Testis (tissue), 3 donors: ENCODE measurements around the gene HSP90B1. TPM values are rescaled to one million over a fixed set of nuclear protein-coding genes. Genes with fewer than 3 reads are reported as not detected.

Experiments used
- DNase-seq: peaks from one replicate; pipeline ENCODE4 v3.0.0-alpha.2; 2019
- H3K27ac ChIP-seq, 2 donors: fragments of 200-600 bp; sonication (generic); one replicate each; pipeline ENCODE4 v1.5.1; 2019
- H3K27me3 ChIP-seq: fragments of 200-600 bp; sonication (generic); one replicate; pipeline ENCODE4 v1.5.1; 2019
- H3K36me3 ChIP-seq: fragments of 200-600 bp; sonication (generic); one replicate; pipeline ENCODE4 v1.5.1; 2017; ENCODE audit warnings: low read depth; ENCODE audit errors: missing control alignments
- H3K4me1 ChIP-seq: fragments of 200-600 bp; sonication (generic); one replicate; pipeline ENCODE4 v1.5.1; 2019
- H3K4me3 ChIP-seq, 2 donors: fragments of 200-600 bp; sonication (generic); one replicate each; pipeline ENCODE4 v1.5.1; 2017 to 2019
- H3K9me3 ChIP-seq: fragments of 200-600 bp; sonication (generic); one replicate; pipeline ENCODE4 v1.5.1; 2017
- POLR2A ChIP-seq: fragments of 450-650 bp; IDR thresholded peaks from one replicate; pipeline ENCODE4 v1.6.1; 2017; ENCODE audit warnings: antibody characterized with exemption, mild to moderate bottlenecking, moderate library complexity
- WGBS, 2 donors: methylation state at CpG; one replicate each; pipeline ENCODE4 v1.1.5; 2018; 5-methylcytosine and 5-hydroxymethylcytosine counted together
- intact Hi-C: fragments of 100-400 bp; cut with DNase I; formaldehyde crosslinking; loops from one replicate; pipeline ENCODE4 v1.15.1; 2023; ENCODE audit warnings: low total_unique reads
- polyA plus RNA-seq: library from polyadenylated mRNA; stranded (reverse); fragments of 350-450 nt; fragmentation: Illumina TruSeq; extraction: RNeasy Lipid Tissue Mini Kit (QIAGEN cat#74804); gene quantifications from one replicate; pipeline ENCODE4 v1.2.3, GENCODE V29; 2014; ENCODE audit warnings: low read depth, low replicate concordance; ENCODE audit not compliant: insufficient read depth
- total RNA-seq, 2 donors: library from RNA; depleted of rRNA; stranded (reverse); fragments of >200 nt; gene quantifications; one replicate each; pipeline ENCODE4 v1.2.3, GENCODE V29; 2016
- TF ChIP-seq, protein P1 (sequence below), 3 experiments: fragments of 450-650 bp in 2 of 3; fragments of 200-600 bp in 1 of 3; sonication (generic) in 1 of 3; IDR thresholded peaks; one replicate each; pipeline ENCODE4 v1.5.1; 2016 to 2019; ENCODE audit warnings: antibody characterized with exemption in 3 of 3, mild to moderate bottlenecking in 2 of 3, moderate library complexity in 1 of 3

HSP90B1 gene
- total and polyA plus RNA-seq, 3 donors from 2014 or later, result 257 to 265 (median 259) TPM

DNA sequence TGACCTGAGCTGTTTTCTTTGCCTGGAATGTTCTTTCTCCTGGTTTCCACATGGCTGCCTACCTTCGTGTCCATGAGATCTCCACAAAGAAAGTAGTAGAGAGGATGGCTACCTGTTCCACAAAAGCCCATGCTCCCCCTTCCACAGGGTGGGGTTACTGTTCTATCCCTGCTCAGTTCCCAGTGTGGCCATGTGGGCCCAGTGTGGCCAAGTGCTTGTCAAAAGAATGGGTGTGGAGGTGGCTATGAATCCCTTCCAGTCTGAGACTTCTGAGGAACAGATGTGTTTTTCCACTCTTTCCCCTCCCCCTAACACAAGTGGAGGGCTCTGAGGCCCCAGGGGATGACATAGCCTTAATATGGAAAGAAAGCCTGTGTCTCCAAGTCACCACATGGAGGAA lies 26.2 kb upstream of the HSP90B1 start:
- 90 to 93% methylated on average over 1 of the region's 1 CpG for whole genome bisulfite sequencing, 2 donors
- H3K4me3 ChIP-seq, result no peak overlapping the region
- no peak overlapping the region for H3K27ac ChIP-seq
- no peaks in the 10 kb centered on the region for H3K9me3 ChIP-seq
- H3K4me1 ChIP-seq, result no peaks in the 10 kb centered on the region
- no peaks in the 10 kb centered on the region for H3K36me3 ChIP-seq
- no peak for TF ChIP-seq POLR2A
- TF ChIP-seq, protein P1, sequence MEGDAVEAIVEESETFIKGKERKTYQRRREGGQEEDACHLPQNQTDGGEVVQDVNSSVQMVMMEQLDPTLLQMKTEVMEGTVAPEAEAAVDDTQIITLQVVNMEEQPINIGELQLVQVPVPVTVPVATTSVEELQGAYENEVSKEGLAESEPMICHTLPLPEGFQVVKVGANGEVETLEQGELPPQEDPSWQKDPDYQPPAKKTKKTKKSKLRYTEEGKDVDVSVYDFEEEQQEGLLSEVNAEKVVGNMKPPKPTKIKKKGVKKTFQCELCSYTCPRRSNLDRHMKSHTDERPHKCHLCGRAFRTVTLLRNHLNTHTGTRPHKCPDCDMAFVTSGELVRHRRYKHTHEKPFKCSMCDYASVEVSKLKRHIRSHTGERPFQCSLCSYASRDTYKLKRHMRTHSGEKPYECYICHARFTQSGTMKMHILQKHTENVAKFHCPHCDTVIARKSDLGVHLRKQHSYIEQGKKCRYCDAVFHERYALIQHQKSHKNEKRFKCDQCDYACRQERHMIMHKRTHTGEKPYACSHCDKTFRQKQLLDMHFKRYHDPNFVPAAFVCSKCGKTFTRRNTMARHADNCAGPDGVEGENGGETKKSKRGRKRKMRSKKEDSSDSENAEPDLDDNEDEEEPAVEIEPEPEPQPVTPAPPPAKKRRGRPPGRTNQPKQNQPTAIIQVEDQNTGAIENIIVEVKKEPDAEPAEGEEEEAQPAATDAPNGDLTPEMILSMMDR (IDR thresholded peaks at IDR 0.05), result no peak
- no peak for DNase-seq
- intact Hi-C loops, result no loop called here
- H3K27me3 ChIP-seq, result no peaks in the 10 kb centered on the region

- H3K27me3 ChIP-seq, result no peaks in the 10 kb centered on the region
- H3K4me3 ChIP-seq, result no peak overlapping the region
- 50 to 67% methylated on average over 4 of the region's 4 CpGs for WGBS, 2 donors
- H3K36me3 ChIP-seq, result no peaks in the 10 kb centered on the region
- intact Hi-C loops, result no loop called here
- H3K9me3 ChIP-seq, result no peaks in the 10 kb centered on the region
- no peak for DNase-seq
- H3K4me1 ChIP-seq, result no peaks in the 10 kb centered on the region
- TF ChIP-seq, protein P1 (IDR thresholded peaks at IDR 0.05), result no peak
- TF ChIP-seq POLR2A, result no peak
- H3K27ac ChIP-seq, result no peak overlapping the region
Observed at GRCh38 chr12:103905730-103906349, 24.4 kb upstream of the HSP90B1 start.

GRCh38 chr12:103908246-103908541 lies 22.0 kb upstream of the HSP90B1 start:
- intact Hi-C loops, result no loop called here

GRCh38 chr12:103908877-103909276 lies 21.3 kb upstream of the HSP90B1 start:
- Histone ChIP-seq H3K4me3 (no peak overlapping the region), H3K4me1 (no peaks in the 10 kb centered on the region), H3K27me3 (no peaks in the 10 kb centered on the region), H3K27ac (no peak overlapping the region), H3K9me3 (no peaks in the 10 kb centered on the region), H3K36me3 (no peaks in the 10 kb centered on the region)
- 51 to 56% methylated on average over 2 of the region's 2 CpGs for WGBS, 2 donors
- TF ChIP-seq POLR2A, result no peak
- TF ChIP-seq, protein P1 (IDR thresholded peaks at IDR 0.05), result no peak
- no peak for DNase-seq
- intact Hi-C loops, result no loop called here

More at GRCh38 chr12:103908246-103908541, 22.0 kb upstream of the HSP90B1 start:
- Histone ChIP-seq H3K9me3 (no peaks in the 10 kb centered on the region), H3K4me3 (no peak overlapping the region), H3K27ac (no peak overlapping the region), H3K4me1 (no peaks in the 10 kb centered on the region), H3K36me3 (no peaks in the 10 kb centered on the region), H3K27me3 (no peaks in the 10 kb centered on the region)
- no peak for DNase-seq
- TF ChIP-seq, protein P1 (IDR thresholded peaks at IDR 0.05), result no peak
- no peak for TF ChIP-seq POLR2A

GRCh38 chr12:103909811-103910210 lies 20.4 kb upstream of the HSP90B1 start:
- no peak overlapping the region for H3K27ac ChIP-seq
- WGBS, 2 donors, result 81 to 86% methylated on average over 1 of the region's 1 CpG
- intact Hi-C loops, result no loop called here
- DNase-seq, result no peak
- no peaks in the 10 kb centered on the region for H3K9me3 ChIP-seq
- no peaks in the 10 kb centered on the region for H3K36me3 ChIP-seq
- no peak overlapping the region for H3K4me3 ChIP-seq
- H3K27me3 ChIP-seq, result no peaks in the 10 kb centered on the region
- TF ChIP-seq, protein P1 (IDR thresholded peaks at IDR 0.05), result no peak
- H3K4me1 ChIP-seq, result no peaks in the 10 kb centered on the region
